ENCODE measurements around the gene SLC9A9. TPM values are rescaled to one million over a fixed set of nuclear protein-coding genes. Genes with fewer than 3 reads are reported as not detected.

SLC9A9 gene
- total and polyA plus RNA-seq, 7 donors = 1.3 to 5.4 (median 2.9) TPM

DNA sequence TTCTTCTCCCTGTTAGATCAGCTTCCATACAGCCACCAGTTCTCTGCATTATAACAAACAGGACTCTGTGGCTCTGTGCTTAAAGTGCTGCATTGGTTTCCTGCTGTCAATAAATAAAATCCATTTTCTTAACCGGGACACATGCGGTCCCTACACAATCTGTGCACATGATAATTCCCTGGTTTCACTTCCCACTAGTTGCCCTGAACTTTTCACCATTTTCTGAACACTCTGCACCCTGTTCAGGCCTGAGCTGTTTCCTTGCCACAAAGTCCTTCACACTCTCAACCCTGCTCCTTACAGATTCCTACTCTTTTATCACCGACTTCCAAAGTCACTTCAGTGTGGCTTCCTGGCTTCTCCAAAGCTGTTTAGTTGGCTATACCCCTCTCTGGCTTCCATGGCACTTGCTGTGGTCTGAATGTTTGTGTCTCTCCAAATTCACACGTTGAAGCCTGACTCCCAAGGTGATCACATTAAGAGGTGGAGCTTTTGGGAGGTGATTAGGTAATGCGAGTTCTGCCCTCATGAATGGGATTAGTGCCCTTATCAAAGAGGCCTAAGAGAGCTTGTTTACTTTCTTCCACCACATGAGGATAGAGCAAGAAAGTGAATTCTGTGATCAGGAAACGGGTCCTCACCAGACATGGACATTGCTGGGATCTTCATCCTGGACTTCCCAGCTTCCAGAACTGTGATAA is 495.3 kb downstream of the SLC9A9 start:
- 78 to 81% (median 78%) methylated on average over 6 of the region's 6 CpGs for WGBS, 3 donors
- no peaks in the 10 kb centered on the region for H3K9me3 ChIP-seq
- H3K4me3 ChIP-seq = no peak overlapping the region
- no peak overlapping the region for H3K27ac ChIP-seq
- intact Hi-C loops (cut with DNase I) = no loop called here
- no peaks in the 10 kb centered on the region for H3K27me3 ChIP-seq (ENCODE audit: insufficient read depth in 3 of 3, low read length in 2 of 3)
- no peak for ATAC-seq
- TF ChIP-seq, protein P1, sequence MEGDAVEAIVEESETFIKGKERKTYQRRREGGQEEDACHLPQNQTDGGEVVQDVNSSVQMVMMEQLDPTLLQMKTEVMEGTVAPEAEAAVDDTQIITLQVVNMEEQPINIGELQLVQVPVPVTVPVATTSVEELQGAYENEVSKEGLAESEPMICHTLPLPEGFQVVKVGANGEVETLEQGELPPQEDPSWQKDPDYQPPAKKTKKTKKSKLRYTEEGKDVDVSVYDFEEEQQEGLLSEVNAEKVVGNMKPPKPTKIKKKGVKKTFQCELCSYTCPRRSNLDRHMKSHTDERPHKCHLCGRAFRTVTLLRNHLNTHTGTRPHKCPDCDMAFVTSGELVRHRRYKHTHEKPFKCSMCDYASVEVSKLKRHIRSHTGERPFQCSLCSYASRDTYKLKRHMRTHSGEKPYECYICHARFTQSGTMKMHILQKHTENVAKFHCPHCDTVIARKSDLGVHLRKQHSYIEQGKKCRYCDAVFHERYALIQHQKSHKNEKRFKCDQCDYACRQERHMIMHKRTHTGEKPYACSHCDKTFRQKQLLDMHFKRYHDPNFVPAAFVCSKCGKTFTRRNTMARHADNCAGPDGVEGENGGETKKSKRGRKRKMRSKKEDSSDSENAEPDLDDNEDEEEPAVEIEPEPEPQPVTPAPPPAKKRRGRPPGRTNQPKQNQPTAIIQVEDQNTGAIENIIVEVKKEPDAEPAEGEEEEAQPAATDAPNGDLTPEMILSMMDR (IDR thresholded peaks at IDR 0.05) = no peak
- H3K36me3 ChIP-seq (ENCODE audit: insufficient read depth in 1 of 2, low read depth in 1 of 2) = no peaks in the 10 kb centered on the region
- DNase-seq = no peak
- H3K4me1 ChIP-seq = peaks cover 2% of the 10 kb centered on the region

DNA sequence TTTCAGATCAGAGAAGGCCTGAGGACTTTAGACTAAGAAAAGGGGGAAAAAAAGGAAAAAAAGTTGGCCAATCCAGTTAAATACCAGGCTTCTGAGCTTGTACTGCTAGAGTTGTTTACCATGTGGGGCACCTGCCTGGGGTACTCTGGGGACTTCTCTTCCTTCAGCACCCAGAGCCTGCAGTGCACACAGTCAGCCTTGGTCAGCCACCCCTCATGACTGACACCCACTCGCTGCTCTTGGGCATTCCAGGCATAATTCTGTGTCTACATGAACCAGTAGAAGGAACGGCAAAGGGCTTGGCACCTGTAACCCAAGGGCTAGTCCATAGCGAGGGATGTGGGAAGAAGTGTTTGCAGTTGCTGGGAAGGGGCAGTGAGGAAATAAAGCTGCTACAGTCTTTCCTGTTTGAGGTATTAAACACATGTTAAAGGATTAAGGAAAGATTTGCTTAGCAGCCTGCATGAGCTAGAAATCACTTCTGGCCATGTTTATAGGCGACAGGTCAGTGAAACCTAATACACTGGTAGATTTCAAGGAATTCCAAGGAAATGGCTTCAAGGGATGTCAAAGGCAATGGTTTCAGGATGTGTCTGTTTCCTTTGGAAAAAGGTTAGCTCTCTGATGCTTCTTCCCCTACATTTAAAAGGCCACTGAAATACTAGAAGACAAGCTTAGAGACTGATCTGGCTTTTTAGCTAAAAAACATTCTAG is 496.2 kb downstream of the SLC9A9 start:
- intact Hi-C loops (cut with DNase I) = no loop called here
- Histone ChIP-seq H3K27me3 (ENCODE audit: insufficient read depth in 3 of 3, low read length in 2 of 3) (no peaks in the 10 kb centered on the region), H3K36me3 (ENCODE audit: insufficient read depth in 1 of 2, low read depth in 1 of 2) (no peaks in the 10 kb centered on the region), H3K4me3 (no peak overlapping the region), H3K27ac (no peak overlapping the region), H3K4me1 (peaks cover 2% of the 10 kb centered on the region), H3K9me3 (no peaks in the 10 kb centered on the region)
- DNase-seq = no peak
- TF ChIP-seq, protein P1 (IDR thresholded peaks at IDR 0.05) = no peak
- ATAC-seq = no peak
- 45 to 60% (median 54%) methylated on average over 4 of the region's 4 CpGs for WGBS, 3 donors

DNA sequence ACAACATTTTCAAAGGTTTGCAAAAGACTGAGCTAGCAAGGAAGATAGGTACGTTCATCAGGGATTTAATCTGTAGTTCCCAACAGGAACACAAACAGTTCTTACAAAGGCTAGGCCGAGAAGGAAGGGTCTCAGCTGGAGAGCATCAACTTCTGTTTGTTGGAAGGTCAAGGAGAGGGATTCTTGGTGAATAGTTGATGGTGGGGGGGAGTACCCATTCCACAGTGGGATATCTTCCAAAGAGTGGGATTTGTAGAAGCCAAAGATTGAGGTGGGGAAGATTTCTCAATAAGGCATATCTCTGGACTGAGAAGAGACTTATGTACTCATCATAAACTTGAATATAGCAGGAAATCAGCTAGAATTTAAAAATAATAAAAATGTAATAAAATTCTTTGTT is 496.9 kb downstream of the SLC9A9 start:
- intact Hi-C loops (cut with DNase I) = no loop called here
- DNase-seq (no peak), ATAC-seq (no peak)
- Histone ChIP-seq H3K27ac (no peak overlapping the region), H3K4me3 (no peak overlapping the region), H3K27me3 (ENCODE audit: insufficient read depth in 3 of 3, low read length in 2 of 3) (no peaks in the 10 kb centered on the region), H3K4me1 (peaks cover 2% of the 10 kb centered on the region), H3K36me3 (ENCODE audit: insufficient read depth in 1 of 2, low read depth in 1 of 2) (no peaks in the 10 kb centered on the region), H3K9me3 (no peaks in the 10 kb centered on the region)
- 45 to 92% (median 70%) methylated on average over 2 of the region's 2 CpGs for WGBS, 3 donors
- TF ChIP-seq, protein P1 (IDR thresholded peaks at IDR 0.05) = no peak

DNA sequence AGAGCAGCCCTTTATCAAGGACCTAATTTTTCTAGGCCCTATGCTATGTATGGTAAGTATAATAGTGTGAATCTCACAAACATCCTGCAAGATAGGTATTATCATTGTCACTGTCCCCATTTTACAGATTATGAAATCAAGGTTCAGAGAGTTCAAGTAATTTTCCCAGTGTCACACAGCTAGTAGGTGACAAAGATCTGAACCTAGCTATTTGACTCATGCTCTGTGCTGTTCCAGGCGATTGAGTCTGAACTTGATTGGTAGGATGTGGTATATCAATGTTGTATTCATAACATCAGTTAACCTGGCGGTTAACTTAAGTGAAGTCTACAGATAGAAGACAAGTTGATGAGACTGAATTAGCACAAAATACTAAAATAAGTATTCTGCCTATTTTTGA is 498.8 kb downstream of the SLC9A9 start:
- intact Hi-C loops (cut with DNase I) = no loop called here
- WGBS, 3 donors = 96 to 97% (median 97%) methylated on average over 2 of the region's 2 CpGs
- ATAC-seq (no peak), DNase-seq (no peak)
- Histone ChIP-seq H3K4me1 (peaks cover 2% of the 10 kb centered on the region), H3K9me3 (no peaks in the 10 kb centered on the region), H3K27me3 (ENCODE audit: insufficient read depth in 3 of 3, low read length in 2 of 3) (no peaks in the 10 kb centered on the region), H3K36me3 (ENCODE audit: insufficient read depth in 1 of 2, low read depth in 1 of 2) (no peaks in the 10 kb centered on the region), H3K4me3 (no peak overlapping the region), H3K27ac (no peak overlapping the region)
- TF ChIP-seq, protein P1 (IDR thresholded peaks at IDR 0.05) = no peak

Measured in psoas muscle (tissue), 8 donors.